AG08396 (cell line): Measurements from ENCODE around the gene CREB3L2.
"Not testable (repeated sequence)": the region's sequence is repeated elsewhere in the genome, so short reads cannot be mapped to it uniquely, and the experiment has no call there.

Experiments used
- DNase-seq: peaks from one replicate; pipeline ENCODE4 v3.0.0; 2012; ENCODE audit warnings: low spot score, mixed read lengths

Gene CREB3L2

GRCh38 chr7:137968890-137969289 is 33.0 kb downstream of the CREB3L2 start:
- DNase-seq = no peak

- not testable (repeated sequence) for DNase-seq
Measured at GRCh38 chr7:137968339-137968738, 33.5 kb downstream of the CREB3L2 start.

GRCh38 chr7:137967143-137968018 is 34.5 kb downstream of the CREB3L2 start:
- no peak for DNase-seq

GRCh38 chr7:137966641-137967142 is 35.2 kb downstream of the CREB3L2 start:
- DNase-seq = no peak

GRCh38 chr7:137965942-137966640 is 35.8 kb downstream of the CREB3L2 start:
- no peak for DNase-seq

GRCh38 chr7:137964824-137965545 is 36.9 kb downstream of the CREB3L2 start:
- no peak for DNase-seq

- DNase-seq = no peak
Measured at GRCh38 chr7:137962875-137963507, 38.9 kb downstream of the CREB3L2 start.

GRCh38 chr7:137962491-137962874 is 39.4 kb downstream of the CREB3L2 start:
- no peak for DNase-seq

- no peak for DNase-seq
Measured at GRCh38 chr7:137961200-137962177, 40.4 kb downstream of the CREB3L2 start.

- no peak for DNase-seq
Measured at GRCh38 chr7:137960020-137960419, 41.9 kb downstream of the CREB3L2 start.

GRCh38 chr7:137958470-137959431 is 43.1 kb downstream of the CREB3L2 start:
- no peak for DNase-seq

GRCh38 chr7:137957887-137958286 is 44.0 kb downstream of the CREB3L2 start:
- no peak for DNase-seq

GRCh38 chr7:137956591-137956990 is 45.3 kb downstream of the CREB3L2 start:
- DNase-seq = no peak

- DNase-seq = no peak
Measured at GRCh38 chr7:137956183-137956582, 45.7 kb downstream of the CREB3L2 start.

GRCh38 chr7:137954614-137955013 is 47.3 kb downstream of the CREB3L2 start:
- DNase-seq = no peak

GRCh38 chr7:137953665-137954470 is 48.0 kb downstream of the CREB3L2 start:
- DNase-seq = peak; percentile 25

GRCh38 chr7:137953043-137953664 is 48.7 kb downstream of the CREB3L2 start:
- peak; percentile 51 for DNase-seq

- no peak for DNase-seq
Measured at GRCh38 chr7:137952426-137952805, 49.5 kb downstream of the CREB3L2 start.
